ENCODE data around the gene TSPAN9. TPM values are rescaled to one million over a fixed set of nuclear protein-coding genes. Genes with fewer than 3 reads are reported as not detected.

Gene TSPAN9
- total RNA-seq, 1 donor = 8.1 TPM

DNA sequence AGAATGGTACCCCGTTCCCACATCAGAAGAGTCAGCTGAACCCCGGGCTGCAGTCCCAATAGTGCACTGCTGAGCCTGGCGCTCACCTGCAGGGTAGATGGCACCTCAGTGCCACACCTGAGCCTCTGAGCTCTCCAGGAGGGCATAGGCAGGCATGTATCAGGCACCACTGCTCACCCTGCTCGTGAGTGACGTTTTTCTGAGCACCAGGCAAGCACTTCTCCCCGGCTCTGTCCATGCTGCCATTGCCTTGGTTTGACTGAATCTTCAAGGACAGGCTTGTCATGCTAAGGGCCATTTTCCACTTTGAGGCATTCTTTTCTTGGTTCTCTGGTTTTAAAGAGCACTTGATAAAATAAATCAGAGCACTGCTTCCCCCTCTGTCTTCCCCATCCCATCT lies 252.2 kb downstream of the TSPAN9 start:
- no peak for DNase-seq (ENCODE audit: low read depth)
- no peak overlapping the region for H3K4me3 ChIP-seq (ENCODE audit: low read depth, low read length)
- TF ChIP-seq, protein P1, sequence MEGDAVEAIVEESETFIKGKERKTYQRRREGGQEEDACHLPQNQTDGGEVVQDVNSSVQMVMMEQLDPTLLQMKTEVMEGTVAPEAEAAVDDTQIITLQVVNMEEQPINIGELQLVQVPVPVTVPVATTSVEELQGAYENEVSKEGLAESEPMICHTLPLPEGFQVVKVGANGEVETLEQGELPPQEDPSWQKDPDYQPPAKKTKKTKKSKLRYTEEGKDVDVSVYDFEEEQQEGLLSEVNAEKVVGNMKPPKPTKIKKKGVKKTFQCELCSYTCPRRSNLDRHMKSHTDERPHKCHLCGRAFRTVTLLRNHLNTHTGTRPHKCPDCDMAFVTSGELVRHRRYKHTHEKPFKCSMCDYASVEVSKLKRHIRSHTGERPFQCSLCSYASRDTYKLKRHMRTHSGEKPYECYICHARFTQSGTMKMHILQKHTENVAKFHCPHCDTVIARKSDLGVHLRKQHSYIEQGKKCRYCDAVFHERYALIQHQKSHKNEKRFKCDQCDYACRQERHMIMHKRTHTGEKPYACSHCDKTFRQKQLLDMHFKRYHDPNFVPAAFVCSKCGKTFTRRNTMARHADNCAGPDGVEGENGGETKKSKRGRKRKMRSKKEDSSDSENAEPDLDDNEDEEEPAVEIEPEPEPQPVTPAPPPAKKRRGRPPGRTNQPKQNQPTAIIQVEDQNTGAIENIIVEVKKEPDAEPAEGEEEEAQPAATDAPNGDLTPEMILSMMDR (IDR thresholded peaks at IDR 0.05; ENCODE audit: insufficient read depth, low read length) = no peak

DNA sequence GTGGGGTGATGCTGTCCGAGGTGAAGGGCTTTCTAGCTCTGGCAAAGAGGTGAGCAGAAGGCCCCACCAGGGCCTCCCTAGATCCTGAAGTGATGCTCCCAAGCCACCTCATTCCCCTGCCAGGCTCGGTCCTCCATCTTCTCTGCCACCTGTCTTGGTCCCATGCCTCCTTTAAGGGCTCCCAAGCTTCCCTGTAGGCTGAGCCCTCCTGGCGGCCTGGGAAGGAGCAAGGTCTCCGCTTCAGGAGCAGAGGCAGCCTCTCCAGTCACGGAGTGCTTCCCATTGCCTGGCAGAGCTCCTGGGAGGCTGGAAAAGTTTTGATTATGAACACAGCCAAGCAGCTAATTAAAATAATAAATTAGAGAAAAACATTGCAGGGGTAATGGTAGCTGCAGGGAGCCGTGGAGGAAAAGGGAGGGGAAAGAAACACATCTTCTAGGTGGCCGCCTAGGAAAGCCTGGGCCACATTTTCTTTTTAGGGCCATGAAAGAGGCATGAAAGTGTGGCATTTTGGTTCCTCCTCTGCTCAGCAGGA lies 253.9 kb downstream of the TSPAN9 start:
- no peak overlapping the region for H3K4me3 ChIP-seq (ENCODE audit: low read depth, low read length)
- TF ChIP-seq, protein P1 (IDR thresholded peaks at IDR 0.05; ENCODE audit: insufficient read depth, low read length) = no peak
- no peak for DNase-seq (ENCODE audit: low read depth)

DNA sequence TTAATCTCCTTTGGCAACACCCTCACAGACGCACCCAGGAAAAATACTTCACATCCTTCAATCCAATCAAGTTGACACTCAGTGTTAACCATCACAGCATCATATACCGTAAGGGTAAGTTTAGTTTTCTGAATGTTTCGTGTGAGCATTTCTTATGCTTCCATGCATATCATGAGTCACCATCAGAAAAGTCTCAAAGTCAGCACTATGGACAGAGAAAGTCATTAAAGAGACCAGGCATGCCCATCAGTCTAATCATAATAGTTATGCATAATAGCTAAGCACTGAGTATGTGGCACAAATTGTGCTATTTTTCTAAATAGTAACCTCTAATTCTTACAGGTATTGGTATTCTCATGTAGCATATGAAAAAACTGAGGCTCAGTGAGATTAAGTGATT lies 255.0 kb downstream of the TSPAN9 start:
- no peak overlapping the region for H3K4me3 ChIP-seq (ENCODE audit: low read depth, low read length)
- TF ChIP-seq, protein P1 (IDR thresholded peaks at IDR 0.05; ENCODE audit: insufficient read depth, low read length) = no peak
- DNase-seq (ENCODE audit: low read depth) = peak; percentile 9

DNA sequence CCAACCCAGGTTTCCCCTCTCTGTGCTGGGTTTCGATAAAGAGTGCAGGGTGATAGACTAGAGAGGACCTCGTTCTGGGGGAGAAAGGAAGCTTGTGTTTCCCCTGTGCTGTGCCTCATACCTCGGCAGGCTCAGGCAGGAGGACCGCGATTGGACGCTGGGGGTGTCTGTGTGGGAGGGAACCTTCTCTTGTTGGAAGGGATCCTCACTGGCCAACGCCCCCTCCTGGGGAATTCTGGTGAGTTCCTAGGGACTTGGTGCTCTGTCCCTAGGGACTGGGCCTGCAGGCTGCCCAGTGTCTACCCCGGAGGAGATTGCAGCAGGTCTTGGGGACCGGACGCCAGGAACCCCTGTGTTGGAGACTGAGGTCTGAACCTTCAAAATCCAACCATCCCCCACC lies 256.4 kb downstream of the TSPAN9 start:
- no peak overlapping the region for H3K4me3 ChIP-seq (ENCODE audit: low read depth, low read length)
- DNase-seq (ENCODE audit: low read depth) = no peak
- TF ChIP-seq, protein P1 (IDR thresholded peaks at IDR 0.05; ENCODE audit: insufficient read depth, low read length) = no peak

DNA sequence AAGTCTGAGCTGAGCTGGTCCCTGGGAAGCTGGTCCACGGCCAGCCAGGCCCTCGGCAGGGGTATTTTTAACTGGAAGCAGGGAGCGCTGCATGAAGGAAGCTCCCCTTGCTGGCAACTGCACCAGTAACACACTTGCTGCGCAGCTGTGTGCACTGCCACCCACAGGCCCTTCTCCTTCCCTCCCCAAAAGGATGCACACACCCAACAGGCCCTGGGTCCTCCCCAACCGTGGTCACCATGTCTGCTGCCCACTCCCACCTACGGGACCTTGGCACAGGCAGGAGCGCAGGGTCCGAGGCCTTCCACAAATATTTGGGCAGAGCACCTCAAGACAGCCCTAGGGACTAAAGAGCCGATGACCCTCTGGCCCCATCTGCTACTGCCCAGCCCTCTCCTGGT lies 256.8 kb downstream of the TSPAN9 start:
- no peak overlapping the region for H3K4me3 ChIP-seq (ENCODE audit: low read depth, low read length)
- DNase-seq (ENCODE audit: low read depth) = no peak
- TF ChIP-seq, protein P1 (IDR thresholded peaks at IDR 0.05; ENCODE audit: insufficient read depth, low read length) = no peak

DNA sequence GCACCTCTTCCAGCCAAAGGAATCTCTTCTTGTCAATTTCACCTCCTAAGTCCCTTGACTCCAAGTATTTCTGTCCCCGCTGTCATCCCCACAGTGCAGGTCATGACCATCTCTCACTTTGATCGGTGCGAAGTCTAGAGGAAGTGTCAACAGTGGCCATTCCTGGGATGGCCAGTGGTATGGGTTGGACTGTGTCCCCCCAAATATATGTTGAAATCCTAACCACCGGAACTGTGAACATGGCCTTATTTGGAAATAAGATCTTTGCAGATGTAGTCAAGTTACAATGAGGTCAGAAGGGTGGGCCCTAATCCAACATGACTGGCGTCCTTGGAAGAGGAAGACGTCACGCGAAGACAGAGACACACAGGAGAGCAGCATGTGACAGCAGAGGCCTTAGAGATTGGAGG lies 257.9 kb downstream of the TSPAN9 start:
- DNase-seq (ENCODE audit: low read depth) = no peak
- TF ChIP-seq, protein P1 (IDR thresholded peaks at IDR 0.05; ENCODE audit: insufficient read depth, low read length) = no peak
- H3K4me3 ChIP-seq (ENCODE audit: low read depth, low read length) = no peak overlapping the region

Small RNA genes lying within 50 kb of the gene (small RNA-seq; reads per million reads assigned to genes)
- 1.8 reads per million, percentile 63 among the genes with 10 or more reads in this experiment for gene AC005912.1
- not detected for gene RF00017

Other genes starting within 250 kb of the TSPAN9 start
- gene NRIP2, start 242.3 kb upstream of the TSPAN9 start, total RNA-seq (ENCODE audit: low replicate concordance) = not detected in 2 replicates
- gene TEX52, start 220.3 kb upstream of the TSPAN9 start, total RNA-seq (ENCODE audit: low replicate concordance) = not detected in 2 replicates
- gene FOXM1, start 200.2 kb upstream of the TSPAN9 start, total RNA-seq (ENCODE audit: low replicate concordance) = 1.4 and 19.3 TPM in 2 replicates
- 6.4 and 41.4 TPM in 2 replicates for gene RHNO1, start 200.2 kb upstream of the TSPAN9 start, total RNA-seq (ENCODE audit: low replicate concordance)
- gene TULP3, start 186.5 kb upstream of the TSPAN9 start, total RNA-seq (ENCODE audit: low replicate concordance) = 33.3 and 56.6 TPM in 2 replicates
- 14.6 and 18.9 TPM in 2 replicates for gene TEAD4, start 118.0 kb upstream of the TSPAN9 start, total RNA-seq (ENCODE audit: low replicate concordance)

Measured in fibroblast of the aortic adventitia (primary cell).